ENCODE data around the gene ACSL4.
"Not testable (repeated sequence)": the region's sequence is repeated elsewhere in the genome, so short reads cannot be mapped to it uniquely, and the experiment has no call there.

ACSL4 gene

GRCh38 chrX:109672239-109672638, 60.8 kb downstream of the ACSL4 start:
- Histone ChIP-seq H3K27ac (ENCODE audit: low read depth, low read length) (no peak overlapping the region), H3K36me3 (ENCODE audit: control insufficient read depth, insufficient read depth, low read length) (peaks cover 69% of the 10 kb centered on the region), H3K9ac (ENCODE audit: low read length) (no peak overlapping the region), H3K9me3 (ENCODE audit: control insufficient read depth, insufficient read depth, low read depth, low read length) (no peaks in the 10 kb centered on the region), H3K4me1 (ENCODE audit: control insufficient read depth, insufficient read depth, low read length) (no peaks in the 10 kb centered on the region), H3K27me3 (ENCODE audit: control insufficient read depth, insufficient read depth, low read length) (no peaks in the 10 kb centered on the region; the same call in 1 of the 2 replicates), H3K4me3 (ENCODE audit: low read depth, low read length) (no peak overlapping the region)

GRCh38 chrX:109671170-109671569, 61.9 kb downstream of the ACSL4 start:
- H3K9me3 ChIP-seq (ENCODE audit: control insufficient read depth, insufficient read depth, low read depth, low read length); H3K27me3 ChIP-seq (ENCODE audit: control insufficient read depth, insufficient read depth, low read length); H3K9ac ChIP-seq (ENCODE audit: low read length); H3K4me3 ChIP-seq (ENCODE audit: low read depth, low read length); H3K27ac ChIP-seq (ENCODE audit: low read depth, low read length); H3K4me1 ChIP-seq (ENCODE audit: control insufficient read depth, insufficient read depth, low read length): not testable (repeated sequence)
- H3K36me3 ChIP-seq (ENCODE audit: control insufficient read depth, insufficient read depth, low read length) = peaks cover 73% of the 10 kb centered on the region

- peaks cover 73% of the 10 kb centered on the region for H3K36me3 ChIP-seq (ENCODE audit: control insufficient read depth, insufficient read depth, low read length)
- no peaks in the 10 kb centered on the region; the same call in 1 of the 2 replicates for H3K27me3 ChIP-seq (ENCODE audit: control insufficient read depth, insufficient read depth, low read length)
- H3K27ac ChIP-seq (ENCODE audit: low read depth, low read length) = no peak overlapping the region
- H3K4me3 ChIP-seq (ENCODE audit: low read depth, low read length) = no peak overlapping the region
- H3K4me1 ChIP-seq (ENCODE audit: control insufficient read depth, insufficient read depth, low read length) = no peaks in the 10 kb centered on the region
- no peaks in the 10 kb centered on the region for H3K9me3 ChIP-seq (ENCODE audit: control insufficient read depth, insufficient read depth, low read depth, low read length)
- no peak overlapping the region for H3K9ac ChIP-seq (ENCODE audit: low read length)
These were observed 65.1 kb downstream of the ACSL4 start for GRCh38 chrX:109667986-109668385.

- peaks cover 81% of the 10 kb centered on the region for H3K36me3 ChIP-seq (ENCODE audit: control insufficient read depth, insufficient read depth, low read length)
- H3K27me3 ChIP-seq (ENCODE audit: control insufficient read depth, insufficient read depth, low read length) = no peaks in the 10 kb centered on the region; the same call in 1 of the 2 replicates
- H3K9ac ChIP-seq (ENCODE audit: low read length) = no peak overlapping the region
- no peaks in the 10 kb centered on the region for H3K4me1 ChIP-seq (ENCODE audit: control insufficient read depth, insufficient read depth, low read length)
- no peak overlapping the region for H3K4me3 ChIP-seq (ENCODE audit: low read depth, low read length)
- no peak overlapping the region for H3K27ac ChIP-seq (ENCODE audit: low read depth, low read length)
- no peaks in the 10 kb centered on the region for H3K9me3 ChIP-seq (ENCODE audit: control insufficient read depth, insufficient read depth, low read depth, low read length)
These were observed 72.5 kb downstream of the ACSL4 start for GRCh38 chrX:109660435-109661143.

- H3K36me3 ChIP-seq (ENCODE audit: control insufficient read depth, insufficient read depth, low read length) = peaks cover 62% of the 10 kb centered on the region
- no peak overlapping the region for H3K27ac ChIP-seq (ENCODE audit: low read depth, low read length)
- H3K27me3 ChIP-seq (ENCODE audit: control insufficient read depth, insufficient read depth, low read length) = no peaks in the 10 kb centered on the region
- no peak overlapping the region for H3K9ac ChIP-seq (ENCODE audit: low read length)
- H3K9me3 ChIP-seq (ENCODE audit: control insufficient read depth, insufficient read depth, low read depth, low read length) = no peaks in the 10 kb centered on the region
- no peak overlapping the region for H3K4me3 ChIP-seq (ENCODE audit: low read depth, low read length)
- no peaks in the 10 kb centered on the region for H3K4me1 ChIP-seq (ENCODE audit: control insufficient read depth, insufficient read depth, low read length)
These were observed 74.7 kb downstream of the ACSL4 start for GRCh38 chrX:109658391-109658790.

GRCh38 chrX:109657364-109657763, 75.7 kb downstream of the ACSL4 start:
- not testable (repeated sequence) for H3K27me3 ChIP-seq (ENCODE audit: control insufficient read depth, insufficient read depth, low read length); H3K9me3 ChIP-seq (ENCODE audit: control insufficient read depth, insufficient read depth, low read depth, low read length); H3K4me1 ChIP-seq (ENCODE audit: control insufficient read depth, insufficient read depth, low read length); H3K9ac ChIP-seq (ENCODE audit: low read length); H3K4me3 ChIP-seq (ENCODE audit: low read depth, low read length); H3K27ac ChIP-seq (ENCODE audit: low read depth, low read length)
- peaks cover 51% of the 10 kb centered on the region for H3K36me3 ChIP-seq (ENCODE audit: control insufficient read depth, insufficient read depth, low read length)

- no peak overlapping the region for H3K4me3 ChIP-seq (ENCODE audit: low read depth, low read length)
- H3K9me3 ChIP-seq (ENCODE audit: control insufficient read depth, insufficient read depth, low read depth, low read length) = no peaks in the 10 kb centered on the region
- peaks cover 46% of the 10 kb centered on the region for H3K36me3 ChIP-seq (ENCODE audit: control insufficient read depth, insufficient read depth, low read length)
- H3K27me3 ChIP-seq (ENCODE audit: control insufficient read depth, insufficient read depth, low read length) = no peaks in the 10 kb centered on the region
- H3K9ac ChIP-seq (ENCODE audit: low read length) = no peak overlapping the region
- no peaks in the 10 kb centered on the region for H3K4me1 ChIP-seq (ENCODE audit: control insufficient read depth, insufficient read depth, low read length)
- H3K27ac ChIP-seq (ENCODE audit: low read depth, low read length) = no peak overlapping the region
These were observed 76.3 kb downstream of the ACSL4 start for GRCh38 chrX:109656774-109657173.

GRCh38 chrX:109655502-109656201, 77.4 kb downstream of the ACSL4 start:
- H3K36me3 ChIP-seq (ENCODE audit: control insufficient read depth, insufficient read depth, low read length) = peaks cover 44% of the 10 kb centered on the region
- no peak overlapping the region for H3K9ac ChIP-seq (ENCODE audit: low read length)
- no peak overlapping the region for H3K4me3 ChIP-seq (ENCODE audit: low read depth, low read length)
- H3K27ac ChIP-seq (ENCODE audit: low read depth, low read length) = no peak overlapping the region
- H3K27me3 ChIP-seq (ENCODE audit: control insufficient read depth, insufficient read depth, low read length) = no peaks in the 10 kb centered on the region
- H3K9me3 ChIP-seq (ENCODE audit: control insufficient read depth, insufficient read depth, low read depth, low read length) = no peaks in the 10 kb centered on the region
- no peaks in the 10 kb centered on the region for H3K4me1 ChIP-seq (ENCODE audit: control insufficient read depth, insufficient read depth, low read length)

- H3K27ac ChIP-seq (ENCODE audit: low read depth, low read length) = no peak overlapping the region
- H3K36me3 ChIP-seq (ENCODE audit: control insufficient read depth, insufficient read depth, low read length) = peaks cover 35% of the 10 kb centered on the region
- no peak overlapping the region for H3K4me3 ChIP-seq (ENCODE audit: low read depth, low read length)
- H3K27me3 ChIP-seq (ENCODE audit: control insufficient read depth, insufficient read depth, low read length) = no peaks in the 10 kb centered on the region
- H3K4me1 ChIP-seq (ENCODE audit: control insufficient read depth, insufficient read depth, low read length) = no peaks in the 10 kb centered on the region
- H3K9ac ChIP-seq (ENCODE audit: low read length) = no peak overlapping the region
- H3K9me3 ChIP-seq (ENCODE audit: control insufficient read depth, insufficient read depth, low read depth, low read length) = no peaks in the 10 kb centered on the region
These were observed 78.4 kb downstream of the ACSL4 start for GRCh38 chrX:109654516-109655109.

- not testable (repeated sequence) for H3K4me1 ChIP-seq (ENCODE audit: control insufficient read depth, insufficient read depth, low read length); H3K4me3 ChIP-seq (ENCODE audit: low read depth, low read length); H3K36me3 ChIP-seq (ENCODE audit: control insufficient read depth, insufficient read depth, low read length); H3K9me3 ChIP-seq (ENCODE audit: control insufficient read depth, insufficient read depth, low read depth, low read length); H3K9ac ChIP-seq (ENCODE audit: low read length); H3K27ac ChIP-seq (ENCODE audit: low read depth, low read length); H3K27me3 ChIP-seq (ENCODE audit: control insufficient read depth, insufficient read depth, low read length)
These were observed 88.4 kb downstream of the ACSL4 start for GRCh38 chrX:109644671-109645070.

GRCh38 chrX:109643687-109644086, 89.4 kb downstream of the ACSL4 start:
- peaks cover 7% of the 10 kb centered on the region; the same call in 1 of the 2 replicates for H3K36me3 ChIP-seq (ENCODE audit: control insufficient read depth, insufficient read depth, low read length)
- H3K27ac ChIP-seq (ENCODE audit: low read depth, low read length) = no peak overlapping the region
- H3K4me1 ChIP-seq (ENCODE audit: control insufficient read depth, insufficient read depth, low read length) = no peaks in the 10 kb centered on the region
- no peaks in the 10 kb centered on the region for H3K27me3 ChIP-seq (ENCODE audit: control insufficient read depth, insufficient read depth, low read length)
- no peak overlapping the region for H3K4me3 ChIP-seq (ENCODE audit: low read depth, low read length)
- no peak overlapping the region for H3K9ac ChIP-seq (ENCODE audit: low read length)
- H3K9me3 ChIP-seq (ENCODE audit: control insufficient read depth, insufficient read depth, low read depth, low read length) = no peaks in the 10 kb centered on the region
